ENCODE measurements around the gene S100PBP. TPM values are rescaled to one million over a fixed set of nuclear protein-coding genes. Genes with fewer than 3 reads are reported as not detected.

S100PBP gene
- total and polyA plus RNA-seq, 2 of the 13 experiments (the other 11 are each of a cell fraction or from before 2014, with no cell fraction given), result 20.4 to 26.1 TPM

DNA sequence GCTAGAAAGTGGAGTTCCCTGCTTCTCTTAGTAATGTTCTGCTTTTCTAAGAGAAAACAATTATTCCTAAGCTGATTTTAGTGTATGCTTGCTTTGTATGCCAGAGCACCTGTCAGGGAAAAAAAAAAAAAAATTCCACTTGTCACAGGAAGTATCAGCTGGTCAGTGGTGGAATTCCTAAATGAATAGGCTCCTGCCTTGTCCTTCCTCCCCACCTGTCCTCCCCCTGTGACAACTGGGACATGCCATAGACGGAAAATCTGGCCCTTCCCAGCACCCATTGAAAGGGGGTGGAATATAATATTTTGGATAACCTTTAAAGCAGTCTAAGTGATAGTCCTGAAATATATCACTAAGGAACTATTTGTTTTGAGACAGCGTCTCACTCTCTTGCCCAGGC, 42.5 kb downstream of the S100PBP start:
- ATAC-seq, result no peak
- CTCF ChIA-PET (ENCODE audit: low intra/inter-chr PET ratio, low total read pairs), result no interaction called here
- 100% methylated on average over 2 of the region's 2 CpGs for WGBS (ENCODE audit: low lambda C conversion rate)
- no peak for FAIRE-seq
- DNase-seq (ENCODE audit: low spot score), result no peak
- Histone ChIP-seq H3K4me3 (replicated peaks in 1 of 3; ENCODE audit: insufficient read depth in 1 of 3, low read depth in 2 of 3, low read length in 3 of 3) (no peak overlapping the region), H4K20me1 (ENCODE audit: insufficient read depth, low read length) (no peaks in the 10 kb centered on the region), H3K79me2 (ENCODE audit: insufficient read depth, low read length) (no peaks in the 10 kb centered on the region), H3K36me3 (replicated peaks in 1 of 2; ENCODE audit: control insufficient read depth in 1 of 2, insufficient read depth in 2 of 2, low read length in 2 of 2) (peaks cover 1 to 20% of the 10 kb centered on the region in 2 experiments; a peak in 3 of 5 replicates), H3K27ac (ENCODE audit: extremely low read length, insufficient read depth, low read length) (no peak overlapping the region), H3K27me3 (ENCODE audit: control insufficient read depth in 1 of 2, insufficient read depth in 2 of 2, low read length in 2 of 2) (no peaks in the 10 kb centered on the region), H3K4me2 (ENCODE audit: low read depth, low read length) (no peak overlapping the region), H3K9me3 (ENCODE audit: low read length) (no peaks in the 10 kb centered on the region), H3K4me1 (ENCODE audit: insufficient read depth, low read length) (no peaks in the 10 kb centered on the region), H2AFZ (ENCODE audit: low read length) (no peak overlapping the region), H3K9ac (ENCODE audit: insufficient read depth, low read depth, low read length) (no peak overlapping the region)
- in situ Hi-C loops (cut with HindIII; ENCODE audit: extremely low pct_ligation_motif_present, low pct_unique_long_range_greater_than_20kb) (no loop called here), intact Hi-C loops (cut with micrococcal nuclease; ENCODE audit: unreplicated experiment) (no loop called here)
- POLR2A ChIA-PET, result no interaction called here
- BruUV-seq (replicated peaks), result no TSS peak
- no peak for TF ChIP-seq ZSCAN21 (CRISPR knock-in tag; IDR thresholded peaks at IDR 0.05; ENCODE audit: borderline replicate concordance)
- no peak for TF ChIP-seq ZBTB40 (IDR thresholded peaks at IDR 0.05)
- TF ChIP-seq ZBTB40 (CRISPR knock-in tag; IDR thresholded peaks at IDR 0.05), result no peak
- TF ChIP-seq, protein P1, sequence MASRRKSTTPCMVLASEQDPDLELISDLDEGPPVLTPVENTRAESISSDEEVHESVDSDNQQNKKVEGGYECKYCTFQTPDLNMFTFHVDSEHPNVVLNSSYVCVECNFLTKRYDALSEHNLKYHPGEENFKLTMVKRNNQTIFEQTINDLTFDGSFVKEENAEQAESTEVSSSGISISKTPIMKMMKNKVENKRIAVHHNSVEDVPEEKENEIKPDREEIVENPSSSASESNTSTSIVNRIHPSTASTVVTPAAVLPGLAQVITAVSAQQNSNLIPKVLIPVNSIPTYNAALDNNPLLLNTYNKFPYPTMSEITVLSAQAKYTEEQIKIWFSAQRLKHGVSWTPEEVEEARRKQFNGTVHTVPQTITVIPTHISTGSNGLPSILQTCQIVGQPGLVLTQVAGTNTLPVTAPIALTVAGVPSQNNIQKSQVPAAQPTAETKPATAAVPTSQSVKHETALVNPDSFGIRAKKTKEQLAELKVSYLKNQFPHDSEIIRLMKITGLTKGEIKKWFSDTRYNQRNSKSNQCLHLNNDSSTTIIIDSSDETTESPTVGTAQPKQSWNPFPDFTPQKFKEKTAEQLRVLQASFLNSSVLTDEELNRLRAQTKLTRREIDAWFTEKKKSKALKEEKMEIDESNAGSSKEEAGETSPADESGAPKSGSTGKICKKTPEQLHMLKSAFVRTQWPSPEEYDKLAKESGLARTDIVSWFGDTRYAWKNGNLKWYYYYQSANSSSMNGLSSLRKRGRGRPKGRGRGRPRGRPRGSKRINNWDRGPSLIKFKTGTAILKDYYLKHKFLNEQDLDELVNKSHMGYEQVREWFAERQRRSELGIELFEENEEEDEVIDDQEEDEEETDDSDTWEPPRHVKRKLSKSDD (CRISPR knock-in tag; IDR thresholded peaks at IDR 0.05; ENCODE audit: low read depth), result no peak
- TF ChIP-seq LCORL (IDR thresholded peaks at IDR 0.05), result no peak
- no peak for TF ChIP-seq LCORL (CRISPR knock-in tag; IDR thresholded peaks at IDR 0.05)
- no peak for TF ChIP-seq GLMP (CRISPR knock-in tag; IDR thresholded peaks at IDR 0.05; ENCODE audit: borderline replicate concordance)
- TF ChIP-seq, protein P2, sequence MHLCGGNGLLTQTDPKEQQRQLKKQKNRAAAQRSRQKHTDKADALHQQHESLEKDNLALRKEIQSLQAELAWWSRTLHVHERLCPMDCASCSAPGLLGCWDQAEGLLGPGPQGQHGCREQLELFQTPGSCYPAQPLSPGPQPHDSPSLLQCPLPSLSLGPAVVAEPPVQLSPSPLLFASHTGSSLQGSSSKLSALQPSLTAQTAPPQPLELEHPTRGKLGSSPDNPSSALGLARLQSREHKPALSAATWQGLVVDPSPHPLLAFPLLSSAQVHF (CRISPR knock-in tag; IDR thresholded peaks at IDR 0.05), result no peak
- TF ChIP-seq SOX5 (CRISPR knock-in tag; IDR thresholded peaks at IDR 0.05; ENCODE audit: borderline replicate concordance), result no peak
- TF ChIP-seq GFI1 (CRISPR knock-in tag; IDR thresholded peaks at IDR 0.05; ENCODE audit: borderline replicate concordance), result no peak
- no peak for TF ChIP-seq ZNF292 (CRISPR knock-in tag; IDR thresholded peaks at IDR 0.05; ENCODE audit: borderline replicate concordance, low read depth)
- no peak for TF ChIP-seq ZNF230 (CRISPR knock-in tag; IDR thresholded peaks at IDR 0.05)
